ENCODE data around the gene B9D2. TPM values are rescaled to one million over a fixed set of nuclear protein-coding genes. Genes with fewer than 3 reads are reported as not detected.

The B9D2 gene
- total RNA-seq, 2 donors from 2014 or later = 0.52 to 5.3 TPM

DNA sequence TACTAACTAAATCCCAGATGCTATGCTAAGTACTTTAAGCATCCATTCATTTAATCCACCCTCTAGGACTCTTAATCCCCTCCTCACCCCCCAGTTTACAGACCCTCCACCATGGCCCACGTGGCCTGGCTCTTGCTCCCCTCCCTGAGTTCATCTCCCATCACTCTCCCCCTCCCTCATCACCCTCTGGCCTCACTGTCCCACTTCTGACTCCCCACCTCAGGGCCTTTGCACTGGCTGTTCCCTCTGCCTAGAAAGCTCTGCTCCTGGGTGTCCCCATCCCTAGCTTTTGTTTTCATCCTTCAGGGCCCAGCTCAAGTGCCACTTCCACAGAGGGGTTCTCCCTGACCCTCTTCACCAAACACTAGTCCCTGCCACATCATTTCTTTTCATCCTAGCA lies 4.2 kb downstream of the B9D2 start:
- intact Hi-C loops (cut with DNase I) = no loop called here
- no peak overlapping the region for H3K4me3 ChIP-seq

DNA sequence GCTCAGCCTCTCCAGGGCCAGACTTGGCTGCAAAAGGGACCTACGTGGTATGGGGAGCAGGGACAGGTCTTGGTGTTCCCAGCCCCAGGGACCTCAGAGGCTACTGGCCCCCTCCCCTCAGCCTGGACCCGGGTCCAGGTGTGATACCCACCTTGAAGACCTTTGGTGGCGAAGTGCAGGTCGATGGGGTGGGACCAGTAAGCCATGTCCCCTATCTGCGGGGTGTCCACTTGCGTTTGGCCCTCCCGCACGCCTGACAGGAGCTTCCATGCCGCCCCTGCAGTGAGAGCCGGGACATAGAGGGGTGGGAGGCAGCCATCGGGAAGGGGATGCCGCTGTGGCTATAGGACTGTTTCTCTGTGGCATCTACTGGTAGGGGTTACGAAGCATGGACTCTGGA lies 6.2 kb downstream of the B9D2 start:
- WGBS, 2 donors = 78 to 87% methylated on average over 4 to 11 of the region's 13 CpGs
- no peak overlapping the region for H3K27ac ChIP-seq
- H3K9me3 ChIP-seq = no peaks in the 10 kb centered on the region
- intact Hi-C loops (cut with DNase I) = no loop called here
- H3K27me3 ChIP-seq = no peaks in the 10 kb centered on the region
- no peak for TF ChIP-seq POLR2A (IDR thresholded peaks at IDR 0.05)
- TF ChIP-seq, protein P1, sequence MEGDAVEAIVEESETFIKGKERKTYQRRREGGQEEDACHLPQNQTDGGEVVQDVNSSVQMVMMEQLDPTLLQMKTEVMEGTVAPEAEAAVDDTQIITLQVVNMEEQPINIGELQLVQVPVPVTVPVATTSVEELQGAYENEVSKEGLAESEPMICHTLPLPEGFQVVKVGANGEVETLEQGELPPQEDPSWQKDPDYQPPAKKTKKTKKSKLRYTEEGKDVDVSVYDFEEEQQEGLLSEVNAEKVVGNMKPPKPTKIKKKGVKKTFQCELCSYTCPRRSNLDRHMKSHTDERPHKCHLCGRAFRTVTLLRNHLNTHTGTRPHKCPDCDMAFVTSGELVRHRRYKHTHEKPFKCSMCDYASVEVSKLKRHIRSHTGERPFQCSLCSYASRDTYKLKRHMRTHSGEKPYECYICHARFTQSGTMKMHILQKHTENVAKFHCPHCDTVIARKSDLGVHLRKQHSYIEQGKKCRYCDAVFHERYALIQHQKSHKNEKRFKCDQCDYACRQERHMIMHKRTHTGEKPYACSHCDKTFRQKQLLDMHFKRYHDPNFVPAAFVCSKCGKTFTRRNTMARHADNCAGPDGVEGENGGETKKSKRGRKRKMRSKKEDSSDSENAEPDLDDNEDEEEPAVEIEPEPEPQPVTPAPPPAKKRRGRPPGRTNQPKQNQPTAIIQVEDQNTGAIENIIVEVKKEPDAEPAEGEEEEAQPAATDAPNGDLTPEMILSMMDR (IDR thresholded peaks at IDR 0.05) = no peak
- DNase-seq (no peak), ATAC-seq (no peak)
- no peaks in the 10 kb centered on the region for H3K36me3 ChIP-seq (replicated peaks in 1 of 2; ENCODE audit: insufficient read depth in 1 of 2, low read depth in 2 of 2)
- peaks cover 23% of the 10 kb centered on the region for H3K4me1 ChIP-seq
- no peak overlapping the region for H3K4me3 ChIP-seq

More for the DNA sequence above, 4.2 kb downstream of the B9D2 start:
- WGBS, 2 donors = 83 to 100% methylated on average over 1 of the region's 1 CpG
- no peaks in the 10 kb centered on the region for H3K36me3 ChIP-seq (replicated peaks in 1 of 2; ENCODE audit: insufficient read depth in 1 of 2, low read depth in 2 of 2)
- ATAC-seq (no peak), DNase-seq (no peak)
- H3K27ac ChIP-seq = no peak overlapping the region
- TF ChIP-seq, protein P1 (IDR thresholded peaks at IDR 0.05) = no peak
- TF ChIP-seq POLR2A (IDR thresholded peaks at IDR 0.05) = no peak
- H3K4me1 ChIP-seq = peaks cover 17% of the 10 kb centered on the region
- no peaks in the 10 kb centered on the region for H3K27me3 ChIP-seq
- no peaks in the 10 kb centered on the region for H3K9me3 ChIP-seq

DNA sequence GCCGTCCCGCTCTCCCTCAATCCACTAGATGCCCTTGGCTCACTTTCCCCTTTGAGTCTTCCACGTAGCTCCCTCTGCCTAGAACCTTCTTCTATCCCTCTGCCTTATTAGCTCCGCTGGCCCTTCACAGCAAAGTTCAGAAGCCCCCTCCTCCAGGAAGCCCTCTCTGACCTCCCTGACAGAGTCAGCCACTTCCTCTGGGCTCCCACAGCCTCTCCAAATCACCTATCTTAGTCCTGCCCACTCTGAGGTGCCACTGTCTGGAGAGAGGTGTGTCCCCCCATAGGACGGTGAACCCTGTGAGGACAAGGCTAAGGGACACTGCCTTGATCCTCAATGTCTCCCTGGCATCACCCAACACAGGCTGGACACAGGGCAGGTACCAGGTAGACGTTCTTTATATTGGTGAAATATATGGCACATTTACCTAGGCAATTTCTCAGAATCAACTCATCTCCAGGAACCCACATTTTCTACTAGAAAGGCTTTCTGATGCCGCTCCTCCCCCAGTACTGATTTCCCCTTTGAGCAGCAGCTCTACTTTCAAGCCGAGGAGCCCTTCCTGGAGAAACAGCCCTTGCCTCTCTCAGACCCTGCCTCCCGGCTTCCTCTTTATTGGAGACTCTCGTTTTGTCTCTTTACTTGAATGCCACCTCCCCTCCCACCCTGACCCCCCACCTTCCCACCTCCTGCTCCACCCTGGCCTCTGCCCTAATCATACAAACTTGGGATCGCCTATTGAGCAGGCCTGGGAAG lies 6.8 kb downstream of the B9D2 start:
- no peak for TF ChIP-seq POLR2A (IDR thresholded peaks at IDR 0.05)
- TF ChIP-seq, protein P1 (IDR thresholded peaks at IDR 0.05) = no peak
- intact Hi-C loops (cut with DNase I) = no loop called here
- Histone ChIP-seq H3K9me3 (no peaks in the 10 kb centered on the region), H3K4me1 (peaks cover 23% of the 10 kb centered on the region), H3K4me3 (no peak overlapping the region), H3K27me3 (no peaks in the 10 kb centered on the region), H3K27ac (no peak overlapping the region), H3K36me3 (replicated peaks in 1 of 2; ENCODE audit: insufficient read depth in 1 of 2, low read depth in 2 of 2) (no peaks in the 10 kb centered on the region)
- WGBS, 2 donors = 74 to 79% methylated on average over 11 of the region's 11 CpGs
- ATAC-seq (no peak), DNase-seq (peak in 1 of 4 donors; percentile 15)

DNA sequence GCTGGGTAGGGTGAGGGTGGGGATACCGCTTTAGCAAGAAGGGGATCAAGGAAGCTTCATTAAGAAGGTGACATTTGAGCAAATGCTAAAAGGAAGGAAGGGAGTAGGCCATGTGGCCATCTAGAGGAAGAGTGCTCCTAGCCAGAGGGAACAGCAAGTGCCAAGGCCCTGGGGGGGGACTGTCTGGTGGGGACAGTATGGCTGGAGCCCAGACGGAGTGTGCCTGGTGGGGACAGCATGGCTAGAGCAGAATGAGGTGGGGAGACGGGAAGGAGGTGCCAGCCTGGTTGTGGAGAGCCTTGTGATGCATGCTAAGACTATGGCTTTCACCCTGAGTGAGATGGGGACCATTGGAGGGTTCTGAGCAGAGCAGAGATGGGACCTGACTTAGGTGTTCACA lies 8.1 kb downstream of the B9D2 start:
- 69 to 74% methylated on average over 3 of the region's 3 CpGs for WGBS, 2 donors
- Histone ChIP-seq H3K9me3 (no peaks in the 10 kb centered on the region), H3K27ac (no peak overlapping the region), H3K36me3 (replicated peaks in 1 of 2; ENCODE audit: insufficient read depth in 1 of 2, low read depth in 2 of 2) (no peaks in the 10 kb centered on the region), H3K4me3 (no peak overlapping the region), H3K27me3 (no peaks in the 10 kb centered on the region), H3K4me1 (peaks cover 37% of the 10 kb centered on the region)
- no peak for ATAC-seq
- no peak for TF ChIP-seq POLR2A (IDR thresholded peaks at IDR 0.05)
- TF ChIP-seq, protein P1 (IDR thresholded peaks at IDR 0.05) = no peak
- no peak for DNase-seq
- intact Hi-C loops (cut with DNase I) = no loop called here

DNA sequence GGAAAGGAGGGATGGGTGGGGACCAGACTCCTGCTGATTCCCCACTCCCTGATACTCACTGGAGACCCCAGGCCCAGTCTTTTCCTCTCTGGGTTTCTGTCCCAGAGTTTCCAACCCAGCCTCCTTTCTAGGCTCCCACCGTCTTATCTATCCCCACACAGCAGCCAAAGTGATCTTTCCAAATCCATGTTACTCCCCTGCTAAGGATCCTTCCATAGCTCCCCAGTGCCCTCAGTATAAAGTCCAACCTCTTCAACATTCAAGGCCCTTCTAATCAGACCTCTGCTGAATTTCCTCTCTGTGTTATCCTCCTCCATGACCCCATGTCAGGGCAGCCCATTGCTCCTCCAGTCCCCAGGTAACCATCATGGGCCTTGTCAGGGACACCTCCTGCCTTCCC lies 8.9 kb downstream of the B9D2 start:
- 85 to 94% methylated on average over 1 of the region's 1 CpG for WGBS, 2 donors
- intact Hi-C loops (cut with DNase I) = no loop called here
- H3K27me3 ChIP-seq = no peaks in the 10 kb centered on the region
- no peak for ATAC-seq
- H3K36me3 ChIP-seq (replicated peaks in 1 of 2; ENCODE audit: insufficient read depth in 1 of 2, low read depth in 2 of 2) = no peaks in the 10 kb centered on the region
- H3K4me3 ChIP-seq = no peak overlapping the region
- H3K4me1 ChIP-seq = peaks cover 41% of the 10 kb centered on the region
- TF ChIP-seq POLR2A (IDR thresholded peaks at IDR 0.05) = no peak
- TF ChIP-seq, protein P1 (IDR thresholded peaks at IDR 0.05) = no peak
- no peak overlapping the region for H3K27ac ChIP-seq
- DNase-seq = no peak
- no peaks in the 10 kb centered on the region for H3K9me3 ChIP-seq
